DND-41 (cell line): ENCODE results near the gene INMT.

ENCODE experiments used
- EZH2 ChIP-seq: IDR thresholded peaks from 3 replicates; pipeline ENCODE4 v1.6.1; 2012; ENCODE audit warnings: borderline replicate concordance, low read depth, mild to moderate bottlenecking, moderate library complexity, low read length, inconsistent platforms; ENCODE audit not compliant: severe bottlenecking
- TF ChIP-seq, protein P1 (sequence below): IDR thresholded peaks from 2 replicates; pipeline ENCODE4 v1.5.1; 2012; ENCODE audit warnings: borderline replicate concordance, low read length, moderate library complexity, mild to moderate bottlenecking; ENCODE audit not compliant: poor library complexity, severe bottlenecking; ENCODE audit errors: extremely low read depth

DNA sequence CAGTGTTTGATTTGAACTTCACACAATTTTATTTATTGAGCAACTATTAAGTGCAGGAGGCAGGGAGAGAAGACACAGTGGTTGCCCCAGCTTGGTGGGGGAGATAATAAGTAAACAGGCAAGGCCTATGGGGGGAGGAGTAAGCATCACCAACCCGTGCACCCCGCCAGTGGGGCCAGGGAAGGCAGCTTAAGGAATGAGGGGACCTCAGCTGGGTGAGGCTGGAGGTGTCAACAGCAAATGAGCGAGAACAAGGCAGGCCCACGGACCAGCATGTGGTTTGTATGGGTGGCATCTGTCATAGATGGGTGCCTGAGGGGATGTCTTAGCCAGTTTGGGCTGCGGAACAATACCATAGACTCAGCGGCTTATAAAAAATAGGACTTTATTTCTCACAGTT, 45.6 kb upstream of the INMT start:
- TF ChIP-seq, protein P1, sequence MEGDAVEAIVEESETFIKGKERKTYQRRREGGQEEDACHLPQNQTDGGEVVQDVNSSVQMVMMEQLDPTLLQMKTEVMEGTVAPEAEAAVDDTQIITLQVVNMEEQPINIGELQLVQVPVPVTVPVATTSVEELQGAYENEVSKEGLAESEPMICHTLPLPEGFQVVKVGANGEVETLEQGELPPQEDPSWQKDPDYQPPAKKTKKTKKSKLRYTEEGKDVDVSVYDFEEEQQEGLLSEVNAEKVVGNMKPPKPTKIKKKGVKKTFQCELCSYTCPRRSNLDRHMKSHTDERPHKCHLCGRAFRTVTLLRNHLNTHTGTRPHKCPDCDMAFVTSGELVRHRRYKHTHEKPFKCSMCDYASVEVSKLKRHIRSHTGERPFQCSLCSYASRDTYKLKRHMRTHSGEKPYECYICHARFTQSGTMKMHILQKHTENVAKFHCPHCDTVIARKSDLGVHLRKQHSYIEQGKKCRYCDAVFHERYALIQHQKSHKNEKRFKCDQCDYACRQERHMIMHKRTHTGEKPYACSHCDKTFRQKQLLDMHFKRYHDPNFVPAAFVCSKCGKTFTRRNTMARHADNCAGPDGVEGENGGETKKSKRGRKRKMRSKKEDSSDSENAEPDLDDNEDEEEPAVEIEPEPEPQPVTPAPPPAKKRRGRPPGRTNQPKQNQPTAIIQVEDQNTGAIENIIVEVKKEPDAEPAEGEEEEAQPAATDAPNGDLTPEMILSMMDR = no peak
- no peak for TF ChIP-seq EZH2
